Activated effector memory CD4-positive, alpha-beta T cell treated with Interleukin-2 at 50 U/mL for 16 hours (primary cell): Measurements from ENCODE around the gene SLC25A12.

Source experiments
- DNase-seq: peaks from one replicate; pipeline ENCODE4 v3.0.0-alpha.2; 2020

Gene SLC25A12

DNA sequence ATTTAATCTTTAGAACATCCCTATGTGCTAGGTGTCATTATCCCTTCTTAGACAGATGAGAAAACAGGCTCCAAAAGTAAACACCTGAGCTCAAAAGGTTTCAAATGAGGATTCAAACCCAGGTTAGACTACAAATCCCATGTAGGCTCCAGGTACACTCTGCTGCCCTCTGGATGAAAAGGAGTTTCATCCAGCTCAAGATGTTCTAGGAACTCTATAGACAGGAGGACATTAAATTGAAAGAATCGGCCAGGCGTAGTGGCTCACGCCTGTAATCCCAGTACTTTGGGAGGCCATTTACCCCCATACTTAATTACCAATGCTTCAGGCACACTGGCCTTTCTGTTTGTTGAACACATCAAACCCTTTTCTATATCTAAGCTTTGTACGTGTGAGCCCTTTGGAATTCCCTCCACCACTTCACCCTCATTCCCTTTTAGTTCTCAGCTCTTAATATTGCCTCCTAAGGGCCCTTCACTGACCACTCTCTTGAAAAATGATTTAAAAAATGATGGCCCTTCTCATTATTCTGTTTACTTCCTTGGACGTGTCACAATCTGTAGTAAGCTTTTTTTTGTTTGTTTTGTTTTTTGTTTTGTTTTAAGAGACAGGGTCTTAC lies 10.7 kb downstream of the SLC25A12 start:
- no peak for DNase-seq

DNA sequence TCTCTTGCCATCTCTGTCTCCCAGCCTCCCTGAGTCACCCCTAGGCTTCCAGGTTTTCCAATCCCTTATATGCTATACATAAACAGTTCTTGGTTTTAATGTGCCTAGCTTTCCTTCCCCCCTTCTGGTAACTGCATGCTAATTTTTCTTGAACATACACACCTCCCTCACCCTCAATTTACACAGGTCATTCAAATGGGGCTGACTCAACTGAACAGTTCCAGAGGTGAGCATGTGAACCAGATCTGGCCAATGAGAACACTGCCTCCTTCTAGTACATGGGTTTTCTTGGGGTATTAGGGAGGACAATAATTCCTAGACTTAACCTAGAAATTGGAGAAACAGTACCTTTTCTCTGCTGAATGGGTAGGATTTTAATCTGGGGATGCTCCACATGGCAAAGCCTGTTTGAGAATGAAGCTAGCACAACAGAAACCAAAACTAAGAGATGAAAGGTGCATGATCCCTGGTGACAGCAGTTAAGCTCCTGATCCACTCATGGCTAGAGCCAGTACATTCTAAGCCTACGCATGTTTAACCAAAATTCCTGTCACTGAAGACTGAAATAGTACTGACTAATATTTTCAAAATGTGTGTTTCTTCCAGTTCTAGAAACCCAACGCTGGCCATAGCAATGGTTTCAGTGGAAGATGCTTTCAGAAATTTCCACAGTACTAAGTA lies 11.8 kb downstream of the SLC25A12 start:
- no peak for DNase-seq

DNA sequence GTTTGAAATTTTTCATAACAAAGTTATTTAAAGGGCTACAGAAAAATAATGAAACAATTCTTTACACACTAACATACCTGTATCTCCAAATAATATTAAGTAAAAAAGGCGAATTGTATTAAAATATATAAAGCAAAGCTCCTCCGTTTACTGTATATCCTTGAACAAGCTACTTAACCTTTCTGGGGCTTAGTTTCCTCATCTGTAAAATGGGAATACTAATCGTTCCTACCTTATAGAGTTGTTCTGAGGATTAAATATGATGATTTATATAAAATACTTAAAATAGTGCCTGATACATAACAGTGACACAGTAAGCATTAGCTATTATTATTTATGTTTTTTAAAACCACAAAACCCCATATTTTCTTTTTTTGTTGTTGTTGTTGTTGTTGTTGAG lies 13.3 kb downstream of the SLC25A12 start:
- DNase-seq, result no peak

DNA sequence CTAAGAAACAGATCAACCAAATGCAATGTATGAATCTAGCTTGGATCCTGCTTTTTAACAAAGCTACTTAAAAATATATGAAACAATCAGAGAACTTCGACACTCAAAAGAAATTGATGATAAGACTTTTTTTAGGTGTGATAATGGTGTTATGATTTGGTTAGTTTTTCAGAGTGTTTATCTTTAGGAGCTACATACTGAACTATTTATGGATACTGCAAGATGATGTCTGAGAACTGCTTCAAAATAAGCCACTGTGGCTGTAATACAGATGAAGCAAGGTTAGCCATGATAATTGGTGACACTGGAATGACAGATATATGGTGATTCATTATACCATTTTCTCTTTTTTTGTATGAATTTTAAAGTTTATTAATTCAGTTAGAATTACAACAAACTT lies 14.2 kb downstream of the SLC25A12 start:
- no peak for DNase-seq

DNA sequence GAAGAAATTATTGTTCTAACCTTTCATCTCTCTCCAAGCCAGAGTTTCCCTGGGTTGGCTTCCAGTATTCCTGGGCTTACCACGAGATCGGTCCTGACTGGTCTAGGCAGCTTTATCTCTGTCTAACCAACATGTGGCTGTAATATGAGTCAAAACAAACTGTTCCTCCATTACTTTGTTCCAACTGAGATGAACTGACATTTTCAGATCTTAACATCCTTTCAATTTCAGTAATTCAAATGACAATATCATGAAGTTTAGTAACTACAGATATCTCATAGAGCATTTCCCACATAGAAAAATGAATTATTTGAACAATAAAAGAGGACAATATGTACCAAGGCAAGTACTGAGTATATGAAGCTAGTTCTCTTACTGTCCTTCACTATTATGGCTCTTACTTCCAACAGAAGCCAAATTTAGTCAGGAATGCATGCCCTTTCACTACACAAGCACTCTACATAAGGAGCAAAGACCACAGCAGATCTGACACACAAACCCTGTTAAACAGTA lies 15.5 kb downstream of the SLC25A12 start:
- no peak for DNase-seq

DNA sequence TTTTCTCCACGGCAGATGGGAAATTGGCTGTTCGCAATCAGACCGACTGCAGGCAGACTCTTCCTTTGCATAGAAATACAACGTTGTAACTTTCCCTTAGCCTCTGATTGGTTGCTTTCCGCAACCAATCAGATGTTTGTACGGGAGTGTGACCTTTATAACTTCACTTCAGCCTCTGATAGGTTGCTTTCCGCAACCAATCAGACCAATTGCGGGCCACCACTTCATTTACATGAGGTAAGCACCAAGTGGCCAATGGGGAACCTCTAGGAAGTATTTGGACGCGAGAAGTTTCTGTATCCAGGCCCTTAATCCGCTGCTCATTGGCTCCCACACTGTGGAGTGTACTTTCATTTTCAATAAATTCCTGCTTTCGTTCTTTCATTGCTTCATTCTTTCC lies 19.1 kb downstream of the SLC25A12 start:
- no peak for DNase-seq

DNA sequence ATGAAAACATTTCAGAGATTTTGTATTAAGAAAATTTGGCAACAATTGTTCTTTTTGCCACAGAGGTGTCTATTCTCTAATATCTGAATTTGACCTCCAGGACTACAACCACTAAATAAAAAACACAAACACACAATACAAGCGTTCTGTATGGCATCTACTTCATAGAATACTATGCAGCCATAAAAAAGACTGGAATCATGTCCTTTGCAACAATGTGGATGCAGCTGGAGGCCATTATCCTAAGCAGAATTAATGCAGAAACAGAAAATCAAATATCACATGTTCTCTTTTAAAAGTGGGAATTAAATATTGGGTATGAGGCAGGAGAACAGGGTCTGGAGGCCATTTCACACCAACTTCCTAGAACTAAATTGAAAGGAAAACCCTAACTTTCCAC lies 19.5 kb downstream of the SLC25A12 start:
- DNase-seq, result no peak

DNA sequence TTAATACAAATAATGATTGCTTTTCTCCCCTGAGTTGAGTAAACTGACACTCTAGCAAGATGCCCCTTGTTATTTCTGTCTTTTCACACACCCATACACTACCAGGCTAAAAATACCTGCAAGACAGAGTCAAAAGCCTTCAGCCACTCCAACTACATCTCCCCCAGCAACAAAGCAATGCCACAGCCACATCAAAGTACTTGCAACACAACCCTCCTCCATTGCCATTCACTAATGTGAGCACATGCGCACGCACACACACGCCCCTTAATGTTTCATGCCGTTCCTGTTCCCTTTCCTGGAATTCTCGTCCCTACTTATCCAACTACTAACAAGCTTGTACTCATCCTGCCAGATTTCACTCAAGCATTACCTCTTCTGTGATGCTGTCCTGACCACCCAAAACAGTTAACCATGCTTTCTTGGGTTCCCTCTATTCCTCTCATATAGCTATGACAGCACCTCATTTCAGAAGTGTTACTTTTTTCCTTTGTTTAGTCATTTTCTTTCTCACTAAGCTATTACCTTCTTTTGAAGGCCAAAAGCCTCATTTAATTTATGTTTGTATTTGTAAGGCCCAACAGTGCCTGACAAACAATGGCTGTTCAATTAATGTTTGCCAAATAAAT lies 29.6 kb downstream of the SLC25A12 start:
- DNase-seq, result no peak

DNA sequence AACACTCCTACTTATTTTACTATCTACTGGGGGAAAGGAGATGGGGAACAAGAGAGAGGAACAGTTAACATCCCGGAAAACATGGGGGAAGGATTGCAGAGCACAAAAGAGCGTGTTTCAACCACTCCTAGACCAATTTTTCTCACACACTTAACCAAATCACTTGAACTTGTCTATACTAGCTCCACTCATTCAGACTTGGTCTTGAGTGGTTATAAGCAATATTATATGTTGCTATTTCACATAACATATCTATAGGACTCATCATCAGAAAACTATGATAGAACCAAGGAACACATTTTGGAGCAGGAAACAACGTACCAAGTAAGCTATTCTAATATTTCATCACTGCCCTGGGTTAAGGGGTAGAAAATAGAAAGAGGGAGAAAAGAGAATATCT lies 31.5 kb downstream of the SLC25A12 start:
- no peak for DNase-seq

DNA sequence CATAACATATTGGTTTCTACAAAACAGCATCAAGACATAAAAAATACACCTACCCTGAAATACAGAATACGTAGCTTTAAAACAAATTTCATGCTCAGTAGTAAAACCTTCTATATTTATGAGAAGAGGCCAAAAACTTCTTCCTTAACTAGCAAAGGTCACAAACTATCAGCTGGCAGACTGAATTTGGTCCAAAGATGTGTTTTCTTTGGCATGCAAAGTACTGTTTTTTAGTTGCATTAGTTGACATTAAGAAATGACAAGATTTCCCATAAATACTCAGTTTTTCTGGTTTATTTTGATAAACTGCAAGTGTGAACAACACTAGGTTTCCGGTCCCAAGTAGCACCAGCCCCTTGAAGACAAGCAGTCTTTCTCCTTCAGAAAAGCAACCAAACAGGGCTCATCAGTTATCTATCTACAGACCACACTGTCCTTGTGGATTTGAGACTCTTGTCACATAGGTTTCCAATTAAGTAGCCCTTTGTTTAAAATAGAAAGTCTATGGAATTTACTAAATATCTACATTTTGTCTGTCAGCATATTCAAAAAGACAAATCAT lies 35.6 kb downstream of the SLC25A12 start:
- no peak for DNase-seq

DNA sequence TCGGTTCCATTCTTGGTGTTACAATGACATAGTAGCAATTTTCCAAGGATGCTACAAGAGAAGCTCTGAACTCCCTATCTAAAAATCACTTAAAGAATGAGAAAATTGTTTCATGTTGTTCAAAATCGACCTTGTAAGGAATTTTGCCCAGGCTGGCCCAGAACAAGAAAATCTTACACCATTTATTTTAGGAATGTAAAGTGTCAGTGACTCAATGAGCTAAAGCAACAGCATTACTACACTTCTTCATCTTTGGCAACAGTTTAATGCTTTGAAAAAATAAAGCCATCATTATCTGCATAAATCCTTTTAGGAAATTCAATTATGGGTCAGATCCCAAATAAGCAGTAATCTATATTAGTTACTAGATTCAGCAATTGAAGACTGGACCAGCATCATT lies 38.6 kb downstream of the SLC25A12 start:
- DNase-seq, result no peak

DNA sequence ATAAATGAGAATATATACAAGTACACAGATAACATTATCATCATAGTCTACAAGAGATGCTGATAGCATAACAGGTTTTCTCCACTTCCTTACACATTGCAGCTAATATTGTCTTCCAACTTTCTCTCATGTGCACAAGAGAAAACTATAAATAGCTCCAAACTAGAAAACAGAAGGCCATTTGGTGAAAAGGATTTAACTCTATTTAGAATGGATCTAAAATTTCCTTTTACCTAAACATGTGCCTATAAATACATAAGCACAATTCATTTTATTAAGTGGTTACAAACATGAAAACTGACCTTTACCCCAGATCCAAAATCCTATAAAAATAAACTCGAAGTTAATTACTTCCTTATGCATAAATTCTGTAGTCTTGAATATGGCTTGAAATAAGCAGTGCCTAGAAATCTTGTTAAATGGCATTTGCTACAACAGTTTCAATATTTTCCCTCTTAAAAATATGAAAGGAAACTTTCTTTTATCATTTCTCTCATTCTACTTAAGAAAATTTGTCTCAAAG lies 41.6 kb downstream of the SLC25A12 start:
- DNase-seq, result no peak

DNA sequence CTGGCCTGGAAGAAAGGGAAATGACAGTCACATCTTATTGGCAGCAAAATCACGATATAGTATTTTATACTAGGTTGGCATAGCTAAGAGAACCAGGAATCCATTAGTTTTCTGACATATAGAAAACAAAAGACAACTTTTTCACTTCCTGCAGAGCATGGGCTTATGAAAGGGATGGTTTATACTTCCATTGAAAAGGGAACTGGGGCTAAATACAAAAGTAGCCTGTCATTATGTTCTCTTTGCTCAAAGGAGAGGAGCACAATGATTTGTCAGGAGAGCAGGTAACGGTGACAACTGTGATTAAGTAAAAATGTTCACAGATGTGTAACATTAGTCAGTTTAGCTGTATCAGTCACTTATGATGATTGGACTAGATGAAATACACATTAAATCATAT lies 46.4 kb downstream of the SLC25A12 start:
- no peak for DNase-seq

DNA sequence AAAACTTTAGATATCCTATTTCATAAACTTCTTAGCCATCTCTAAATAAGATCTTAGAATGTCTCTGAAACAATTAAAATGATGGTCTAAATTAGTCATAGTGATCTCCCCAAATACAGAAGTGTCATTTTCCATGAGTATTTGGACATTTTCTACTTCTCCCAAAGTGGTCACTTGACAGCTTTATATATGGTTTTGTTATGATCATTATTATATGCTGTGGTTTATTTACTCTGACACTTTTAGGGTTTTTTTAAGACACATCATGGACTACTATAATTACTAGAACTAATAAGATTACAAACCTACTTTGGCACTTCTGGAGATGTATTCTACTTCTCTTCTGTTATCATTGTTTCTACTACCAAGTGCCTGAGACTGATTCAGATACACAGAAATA lies 47.1 kb downstream of the SLC25A12 start:
- no peak for DNase-seq

DNA sequence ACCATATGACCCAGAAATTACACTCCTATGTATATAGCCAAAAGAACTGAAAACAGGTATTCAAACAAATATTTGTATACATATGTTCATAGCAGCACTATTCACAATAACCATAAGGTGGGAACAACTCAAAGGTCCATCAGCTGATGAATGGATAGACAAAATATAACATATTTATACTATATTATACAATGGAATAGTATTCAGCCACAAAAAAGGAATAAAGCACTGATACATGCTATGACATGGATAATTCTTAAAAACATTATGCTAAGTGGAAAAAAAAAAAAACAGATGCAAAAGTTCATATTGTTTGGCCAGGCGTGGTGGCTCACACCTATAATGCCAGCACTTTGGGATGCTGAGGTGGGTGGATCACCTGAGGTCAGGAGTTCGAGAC lies 52.0 kb downstream of the SLC25A12 start:
- no peak for DNase-seq

DNA sequence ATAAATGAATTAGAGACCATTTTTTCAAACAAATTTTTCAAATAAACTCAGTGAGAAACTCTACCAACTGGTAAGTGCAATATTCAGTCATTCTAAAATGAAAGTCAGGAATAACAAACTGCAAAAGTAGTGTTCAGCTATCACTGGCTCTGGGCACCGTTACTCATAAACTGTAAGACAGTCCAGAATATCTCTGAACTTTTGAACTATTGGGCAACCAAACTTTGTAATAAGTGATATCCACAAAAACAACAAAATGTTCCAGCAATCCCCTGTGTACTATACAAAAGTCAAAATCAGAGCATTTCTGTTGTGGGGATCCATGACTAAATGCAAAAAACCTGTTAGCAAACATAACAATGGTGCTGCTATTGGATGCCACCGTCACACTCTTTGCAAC lies 56.3 kb downstream of the SLC25A12 start:
- no peak for DNase-seq

DNA sequence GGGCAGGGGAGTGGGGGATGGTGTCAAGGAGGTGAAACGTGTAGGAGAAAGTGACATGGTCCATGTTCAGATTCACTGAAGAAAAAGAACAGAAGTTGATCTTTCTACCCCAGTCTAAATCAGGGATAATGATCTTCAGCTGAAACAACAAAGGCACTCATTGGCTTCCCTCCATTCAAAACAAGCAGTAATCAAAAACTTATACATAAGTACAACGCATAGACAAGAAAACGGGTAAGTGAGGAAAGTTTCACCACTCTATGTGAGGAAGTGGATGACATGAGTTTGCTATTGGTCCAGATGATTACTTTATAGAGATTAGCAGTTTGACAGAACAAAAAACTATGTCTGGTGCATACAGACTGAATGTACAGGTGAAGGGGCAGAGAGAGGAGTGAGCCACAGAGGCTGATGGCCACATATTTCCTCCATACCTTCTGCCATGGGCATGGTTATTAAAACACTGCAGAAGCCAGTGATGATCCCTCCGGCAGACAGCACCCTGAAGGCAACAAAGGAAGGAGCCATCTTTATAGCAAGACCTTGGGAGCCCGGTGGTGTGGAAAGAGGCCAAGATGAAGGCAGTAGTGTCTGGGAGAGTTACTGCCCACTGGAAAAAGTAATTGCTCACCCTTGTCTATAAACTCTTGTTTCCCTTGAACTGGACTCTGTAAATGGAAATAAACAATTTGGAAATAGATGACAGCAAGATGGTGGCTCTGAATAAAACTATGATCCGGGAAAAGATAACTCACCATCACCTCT lies 57.7 kb downstream of the SLC25A12 start:
- DNase-seq, result no peak

DNA sequence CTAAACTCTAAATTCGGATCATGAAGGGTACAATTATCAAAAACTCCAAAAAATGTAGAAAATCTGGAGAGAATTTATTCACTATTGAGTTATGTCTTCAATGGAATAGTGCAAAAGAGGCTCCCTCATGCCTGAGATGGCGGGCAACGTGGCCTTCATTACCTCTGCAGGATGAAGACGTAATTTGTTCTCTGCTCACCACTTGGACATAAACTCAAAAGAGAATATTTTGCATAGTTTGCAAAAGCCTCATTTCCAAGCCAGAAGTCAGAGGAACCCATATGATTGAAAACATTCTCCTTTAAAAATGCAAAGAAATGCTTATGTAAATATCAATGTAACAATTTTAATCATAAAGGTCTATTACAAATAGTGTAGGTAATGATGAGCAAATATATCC lies 58.7 kb downstream of the SLC25A12 start:
- DNase-seq, result no peak

DNA sequence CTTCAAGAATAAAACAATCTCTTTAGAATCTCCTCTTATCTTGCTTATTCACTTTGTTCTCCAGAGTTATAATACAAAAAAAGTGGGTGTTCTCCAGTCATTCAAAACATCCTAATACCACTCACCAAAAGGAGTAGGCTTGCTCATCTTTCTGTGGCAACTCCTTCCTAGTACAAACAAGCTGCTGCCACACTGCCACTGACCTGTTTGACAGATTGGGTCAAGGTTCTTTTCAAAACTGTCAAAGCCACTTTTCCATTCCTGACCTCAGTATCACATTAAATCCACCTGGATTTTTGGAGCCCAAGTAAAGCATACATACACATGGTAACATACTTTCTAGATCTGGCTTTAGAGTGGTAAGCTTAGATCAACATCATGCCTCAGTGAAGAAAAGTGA lies 59.8 kb downstream of the SLC25A12 start:
- DNase-seq, result no peak

DNA sequence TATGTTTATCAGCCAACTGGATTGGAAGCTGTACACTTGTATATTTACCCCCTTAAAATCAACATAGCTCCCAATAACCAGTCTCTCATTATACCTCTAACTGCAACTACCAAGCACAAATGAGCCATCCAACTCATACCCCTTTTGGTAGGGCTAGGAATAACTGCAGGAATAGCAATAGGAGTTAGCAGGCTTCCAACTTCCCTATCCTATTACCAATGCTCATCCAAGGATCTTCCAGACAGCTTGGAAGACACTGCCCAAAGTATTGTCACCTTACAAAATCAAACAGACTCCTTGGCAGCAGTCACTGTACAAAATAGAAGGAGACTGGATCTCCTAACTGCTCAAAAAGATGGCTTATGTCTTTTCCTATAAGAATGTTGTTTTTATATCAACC lies 61.6 kb downstream of the SLC25A12 start:
- no peak for DNase-seq

DNA sequence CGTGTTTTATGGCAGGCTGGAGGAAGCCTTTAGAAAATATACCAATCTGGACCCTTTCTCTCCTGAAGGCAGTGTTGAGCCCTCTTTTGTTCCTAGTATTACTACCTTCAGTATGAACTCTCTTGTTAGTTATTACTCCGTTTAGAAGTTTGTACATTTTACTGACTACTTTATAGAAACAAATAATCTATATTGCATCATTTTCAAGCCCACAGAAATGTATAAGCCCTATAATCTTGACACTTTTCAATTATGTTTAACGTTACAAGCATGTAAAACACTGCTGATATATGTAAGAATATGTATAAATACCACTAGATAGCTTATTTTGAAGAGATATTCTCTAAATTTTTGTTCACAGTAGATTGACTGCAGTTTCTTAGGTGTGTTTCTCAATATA lies 64.0 kb downstream of the SLC25A12 start:
- no peak for DNase-seq

DNA sequence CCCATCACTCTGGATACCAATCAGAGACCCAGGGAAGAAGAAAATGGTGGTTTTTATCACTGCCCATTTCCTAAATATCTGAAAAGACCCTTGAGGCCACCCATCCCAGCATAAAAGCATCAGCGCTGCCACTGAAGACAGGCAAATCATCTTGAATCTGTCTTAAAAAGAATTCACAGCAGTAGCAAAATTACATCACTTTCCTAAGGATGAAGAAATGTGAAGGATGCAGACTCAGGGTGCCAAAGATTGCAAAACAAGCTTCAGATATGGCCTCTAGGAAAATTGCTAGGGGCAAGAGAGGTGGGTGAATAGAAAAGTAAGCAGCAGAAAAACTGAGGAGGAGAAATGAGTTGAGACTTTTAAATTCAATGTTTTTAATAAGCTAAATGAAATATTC lies 70.0 kb downstream of the SLC25A12 start:
- DNase-seq, result no peak
